GM23338 (cell line): ENCODE measurements around the gene TNS1.

ENCODE experiments used
- CREB1 ChIP-seq: fragments of 250-450 bp; sonication (Bioruptor Pico); IDR thresholded peaks from 2 replicates; pipeline ENCODE4 v1.5.0; 2020; ENCODE audit warnings: low read depth, mild to moderate bottlenecking, moderate library complexity
- EZH2 ChIP-seq: fragments of 200-600 bp; sonication (generic); IDR thresholded peaks from one replicate; pipeline ENCODE4 v1.8.0; 2017; ENCODE audit warnings: antibody characterized with exemption, mild to moderate bottlenecking, low read depth; ENCODE audit not compliant: unreplicated experiment
- EZH2phosphoT487 ChIP-seq: fragments of 200-600 bp; sonication (generic); IDR thresholded peaks from one replicate; pipeline ENCODE4 v1.8.1; 2018; ENCODE audit warnings: antibody characterized with exemption; ENCODE audit not compliant: unreplicated experiment
- JUNB ChIP-seq: IDR thresholded peaks from one replicate; pipeline ENCODE4 v1.6.1; 2016; ENCODE audit warnings: antibody characterized with exemption; ENCODE audit not compliant: unreplicated experiment
- POLR2AphosphoS5 ChIP-seq: IDR thresholded peaks from 2 replicates; pipeline ENCODE4 v1.6.1; 2016; ENCODE audit warnings: antibody characterized with exemption, low read depth
- REST ChIP-seq: IDR thresholded peaks from one replicate; pipeline ENCODE4 v1.6.1; 2018; ENCODE audit warnings: antibody characterized with exemption; ENCODE audit not compliant: unreplicated experiment
- ZNF114 ChIP-seq: fragments of 250-450 bp; sonication (Bioruptor Pico); IDR thresholded peaks from 2 replicates; pipeline ENCODE4 v1.5.0; 2020; ENCODE audit warnings: mild to moderate bottlenecking, moderate library complexity
- TF ChIP-seq, protein P1 (sequence below), 2 experiments: fragments of 200-600 bp in 1 of 2; sonication (generic) in 1 of 2; conservative IDR thresholded peaks; 2 replicates each; pipeline versions ENCODE4 v1.5.1 to v1.6.1; 2016 to 2017; ENCODE audit warnings: antibody characterized with exemption in 2 of 2, low read depth in 2 of 2, mild to moderate bottlenecking in 2 of 2, moderate library complexity in 1 of 2

DNA sequence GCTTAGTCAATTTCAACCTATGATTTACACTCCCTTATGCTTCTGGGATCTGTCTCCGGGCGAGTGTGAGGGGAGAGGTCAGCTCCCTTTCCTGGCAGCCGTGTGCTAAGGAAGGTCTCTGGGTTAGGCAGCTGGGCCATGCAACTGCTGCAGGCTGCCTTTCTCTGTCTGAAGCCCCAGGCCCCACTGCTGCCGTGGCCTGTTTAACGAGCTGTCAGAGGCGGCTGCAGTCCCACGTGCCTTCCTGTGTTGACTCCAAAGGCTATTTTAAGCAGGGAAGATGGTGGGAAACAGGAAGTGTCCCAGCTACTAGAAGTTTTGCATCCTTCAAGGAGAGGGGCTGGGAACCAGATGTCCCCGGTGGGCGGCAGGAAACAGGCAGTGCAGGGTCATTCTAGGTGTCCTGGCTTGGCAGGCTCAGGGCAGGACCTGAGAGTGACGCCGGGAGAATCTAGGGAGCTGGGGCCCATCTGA is 186.4 kb downstream of the TNS1 start:
- TF ChIP-seq, protein P1, sequence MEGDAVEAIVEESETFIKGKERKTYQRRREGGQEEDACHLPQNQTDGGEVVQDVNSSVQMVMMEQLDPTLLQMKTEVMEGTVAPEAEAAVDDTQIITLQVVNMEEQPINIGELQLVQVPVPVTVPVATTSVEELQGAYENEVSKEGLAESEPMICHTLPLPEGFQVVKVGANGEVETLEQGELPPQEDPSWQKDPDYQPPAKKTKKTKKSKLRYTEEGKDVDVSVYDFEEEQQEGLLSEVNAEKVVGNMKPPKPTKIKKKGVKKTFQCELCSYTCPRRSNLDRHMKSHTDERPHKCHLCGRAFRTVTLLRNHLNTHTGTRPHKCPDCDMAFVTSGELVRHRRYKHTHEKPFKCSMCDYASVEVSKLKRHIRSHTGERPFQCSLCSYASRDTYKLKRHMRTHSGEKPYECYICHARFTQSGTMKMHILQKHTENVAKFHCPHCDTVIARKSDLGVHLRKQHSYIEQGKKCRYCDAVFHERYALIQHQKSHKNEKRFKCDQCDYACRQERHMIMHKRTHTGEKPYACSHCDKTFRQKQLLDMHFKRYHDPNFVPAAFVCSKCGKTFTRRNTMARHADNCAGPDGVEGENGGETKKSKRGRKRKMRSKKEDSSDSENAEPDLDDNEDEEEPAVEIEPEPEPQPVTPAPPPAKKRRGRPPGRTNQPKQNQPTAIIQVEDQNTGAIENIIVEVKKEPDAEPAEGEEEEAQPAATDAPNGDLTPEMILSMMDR (conservative IDR thresholded peaks at IDR 0.05; ENCODE audit: low read depth in 2 of 2), result no peak
- TF ChIP-seq EZH2phosphoT487 (no peak), CREB1 (CRISPR knock-in tag) (no peak), EZH2 (no peak), POLR2AphosphoS5 (no peak), REST (no peak), ZNF114 (CRISPR knock-in tag) (no peak), JUNB (no peak)
